Vagina (tissue), 2 donors: ENCODE results near the gene EMID1. TPM values are rescaled to one million over a fixed set of nuclear protein-coding genes. Genes with fewer than 3 reads are reported as not detected.

ENCODE experiments used
- DNase-seq, 2 donors: peaks; one replicate each; pipeline ENCODE4 v3.0.0-alpha.2; 2017; ENCODE audit errors: extremely low spot score in 2 of 2
- H3K27ac ChIP-seq: fragments of 200-600 bp; sonication (generic); one replicate; pipeline ENCODE4 v1.5.1; 2019
- H3K27me3 ChIP-seq: fragments of 200-600 bp; sonication (generic); one replicate; pipeline ENCODE4 v1.5.1; 2019
- H3K36me3 ChIP-seq, 2 donors: fragments of 200-600 bp; sonication (generic); one replicate each; pipeline ENCODE4 v1.5.1; 2017 to 2019
- H3K4me1 ChIP-seq: fragments of 200-600 bp; sonication (generic); one replicate; pipeline ENCODE4 v1.5.1; 2019
- H3K4me3 ChIP-seq, 2 donors: fragments of 200-600 bp; sonication (generic); 1 replicate in 1 of 2; 2 replicates in 1 of 2; pipeline ENCODE4 v1.5.1; 2016 to 2019
- H3K9me3 ChIP-seq: fragments of 200-600 bp; sonication (generic); one replicate; pipeline ENCODE4 v1.5.1; 2019
- CTCF ChIP-seq, 3 experiments: fragments of 450-650 bp in 2 of 3; fragments of 200-600 bp in 1 of 3; sonication (generic) in 1 of 3; IDR thresholded peaks; one replicate each; pipeline ENCODE4 v1.5.1; 2017 to 2019; ENCODE audit warnings: antibody characterized with exemption in 3 of 3, mild to moderate bottlenecking in 2 of 3, moderate library complexity in 2 of 3
- POLR2A ChIP-seq, 2 donors: fragments of 450-650 bp; IDR thresholded peaks; one replicate each; pipeline ENCODE4 v1.6.1; 2017; ENCODE audit warnings: antibody characterized with exemption in 2 of 2, mild to moderate bottlenecking in 2 of 2, moderate library complexity in 2 of 2
- POLR2AphosphoS5 ChIP-seq, 2 donors: sonication (generic); formaldehyde crosslinking; IDR thresholded peaks; one replicate each; pipeline ENCODE4 v1.9.0; 2017; ENCODE audit warnings: antibody characterized with exemption in 2 of 2, mild to moderate bottlenecking in 2 of 2, low read depth in 1 of 2; ENCODE audit not compliant: insufficient read depth in 1 of 2
- intact Hi-C: fragments of 100-400 bp; cut with DNase I; formaldehyde crosslinking; loops from one replicate; pipeline ENCODE4 v1.15.1; 2023
- total RNA-seq: library from RNA; depleted of rRNA; stranded (reverse); fragments of >200 nt; gene quantifications from one replicate; pipeline ENCODE4 v1.2.3, GENCODE V29; 2016

EMID1 gene
- total RNA-seq, 1 donor from 2014 or later: 2.5 TPM

GRCh38 chr22:29212743-29213142 lies 7.0 kb downstream of the EMID1 start:
- Histone ChIP-seq H3K27ac (no peak overlapping the region), H3K36me3 (no peaks in the 10 kb centered on the region), H3K4me3 (no peak overlapping the region), H3K9me3 (no peaks in the 10 kb centered on the region), H3K4me1 (no peaks in the 10 kb centered on the region), H3K27me3 (no peaks in the 10 kb centered on the region)
- no peak for DNase-seq
- no peak for TF ChIP-seq POLR2AphosphoS5 (IDR thresholded peaks at IDR 0.05; ENCODE audit: insufficient read depth in 1 of 2, low read depth in 1 of 2)
- no peak for TF ChIP-seq CTCF (IDR thresholded peaks at IDR 0.05)
- TF ChIP-seq POLR2A (IDR thresholded peaks at IDR 0.05): no peak
- intact Hi-C loops: no loop called here

GRCh38 chr22:29213493-29213892 lies 7.8 kb downstream of the EMID1 start:
- no peaks in the 10 kb centered on the region for H3K4me1 ChIP-seq

DNA sequence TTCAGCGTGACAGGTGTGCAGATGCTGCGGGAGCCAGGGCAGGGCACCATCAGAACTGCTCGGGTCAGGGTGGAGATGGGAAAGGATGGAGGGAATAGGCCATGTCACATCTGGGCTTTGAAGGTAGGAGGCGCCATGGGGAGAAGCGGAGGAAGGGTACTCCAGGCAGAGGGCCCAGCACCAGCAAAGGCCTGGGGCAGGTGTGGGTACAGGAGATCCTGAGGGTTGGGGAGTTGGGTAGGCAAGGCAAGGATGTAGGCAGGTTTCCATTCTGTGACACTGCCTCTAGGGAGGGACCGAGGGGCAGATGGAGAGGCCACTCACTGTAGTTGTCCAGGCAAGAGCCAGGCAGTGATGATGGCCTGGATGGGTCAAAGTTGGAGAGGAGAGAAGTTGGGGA lies 8.5 kb downstream of the EMID1 start:
- intact Hi-C loops: no loop called here
- Histone ChIP-seq H3K27ac (no peak overlapping the region), H3K4me1 (no peaks in the 10 kb centered on the region), H3K9me3 (no peaks in the 10 kb centered on the region), H3K4me3 (no peak overlapping the region), H3K27me3 (no peaks in the 10 kb centered on the region), H3K36me3 (no peaks in the 10 kb centered on the region)
- TF ChIP-seq CTCF (IDR thresholded peaks at IDR 0.05) (no peak), POLR2AphosphoS5 (IDR thresholded peaks at IDR 0.05; ENCODE audit: insufficient read depth in 1 of 2, low read depth in 1 of 2) (no peak), POLR2A (IDR thresholded peaks at IDR 0.05) (no peak)
- DNase-seq: no peak

More at GRCh38 chr22:29213493-29213892, 7.8 kb downstream of the EMID1 start:
- no peak for TF ChIP-seq POLR2A (IDR thresholded peaks at IDR 0.05)
- no peak for TF ChIP-seq POLR2AphosphoS5 (IDR thresholded peaks at IDR 0.05; ENCODE audit: insufficient read depth in 1 of 2, low read depth in 1 of 2)
- TF ChIP-seq CTCF (IDR thresholded peaks at IDR 0.05): no peak
- no peak overlapping the region for H3K27ac ChIP-seq
- no peaks in the 10 kb centered on the region for H3K27me3 ChIP-seq
- no peak for DNase-seq
- H3K4me3 ChIP-seq: no peak overlapping the region
- no peaks in the 10 kb centered on the region for H3K9me3 ChIP-seq
- intact Hi-C loops: no loop called here
- no peaks in the 10 kb centered on the region for H3K36me3 ChIP-seq

DNA sequence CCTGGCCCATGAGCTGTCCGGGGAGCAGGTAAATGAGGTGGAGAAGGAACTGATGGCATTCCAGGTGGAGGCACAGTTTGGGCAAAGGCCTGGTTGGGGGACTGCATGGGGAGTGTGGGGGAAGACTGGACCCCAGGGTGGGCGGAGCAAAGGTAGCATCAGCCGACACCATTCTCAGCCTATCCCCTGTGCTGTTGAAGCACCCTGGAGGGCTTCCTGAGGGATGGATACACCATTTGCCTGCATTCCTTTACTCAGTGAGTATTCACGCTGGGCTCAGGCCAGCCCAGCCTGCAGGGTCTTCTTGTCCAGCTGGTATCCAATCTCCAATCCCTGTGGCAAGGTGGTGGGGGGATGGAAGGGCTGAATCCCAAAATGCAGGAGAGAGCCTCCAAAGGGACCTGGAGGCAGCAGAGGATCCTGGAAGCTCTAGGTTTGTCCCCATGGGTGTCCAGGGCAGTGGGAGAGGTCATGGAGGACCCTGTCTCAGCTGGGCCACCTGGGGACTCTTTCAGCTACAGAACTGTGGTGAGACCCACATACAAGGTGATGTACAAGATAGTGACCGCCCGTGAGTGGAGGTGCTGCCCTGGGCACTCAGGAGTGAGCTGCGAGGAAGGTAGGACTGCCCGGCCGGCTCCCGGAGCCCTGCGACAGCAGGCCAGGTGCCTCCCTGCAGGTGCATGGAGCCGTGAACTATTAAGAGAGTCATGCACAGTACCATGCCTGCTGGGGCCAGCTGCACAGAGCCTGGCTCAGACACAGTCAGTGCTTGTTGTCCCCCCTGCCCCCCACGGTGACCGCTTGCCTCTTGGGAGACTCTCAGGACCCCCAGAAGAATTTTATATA lies 9.5 kb downstream of the EMID1 start:
- no peaks in the 10 kb centered on the region for H3K36me3 ChIP-seq
- DNase-seq: no peak
- no peak for TF ChIP-seq POLR2A (IDR thresholded peaks at IDR 0.05)
- no peak for TF ChIP-seq POLR2AphosphoS5 (IDR thresholded peaks at IDR 0.05; ENCODE audit: insufficient read depth in 1 of 2, low read depth in 1 of 2)
- TF ChIP-seq CTCF (IDR thresholded peaks at IDR 0.05): no peak

More for the DNA sequence above, 9.5 kb downstream of the EMID1 start:
- intact Hi-C loops: no loop called here
- no peak overlapping the region for H3K4me3 ChIP-seq
- no peaks in the 10 kb centered on the region for H3K27me3 ChIP-seq
- H3K4me1 ChIP-seq: no peaks in the 10 kb centered on the region
- no peak overlapping the region for H3K27ac ChIP-seq
- no peaks in the 10 kb centered on the region for H3K9me3 ChIP-seq
